ENCODE results near the gene CCDC88B.
"Not testable (repeated sequence)": the region's sequence is repeated elsewhere in the genome, so short reads cannot be mapped to it uniquely, and the experiment has no call there.

- not testable (repeated sequence) for TF ChIP-seq ELK1 (CRISPR knock-in tag; IDR thresholded peaks at IDR 0.05); NFE2L1 (tag; IDR thresholded peaks at IDR 0.05; ENCODE audit: borderline replicate concordance, low read depth); POLR2A (conservative IDR thresholded peaks at IDR 0.05); ZNF408 (CRISPR knock-in tag; IDR thresholded peaks at IDR 0.05; ENCODE audit: low read depth); CTBP1 (IDR thresholded peaks at IDR 0.05; ENCODE audit: borderline replicate concordance); COPS2 (conservative IDR thresholded peaks at IDR 0.05); ZNF316 (IDR thresholded peaks at IDR 0.05); KLF6 (CRISPR knock-in tag; IDR thresholded peaks at IDR 0.05; ENCODE audit: borderline replicate concordance); ARID3A (IDR thresholded peaks at IDR 0.05; ENCODE audit: borderline replicate concordance, low read depth, low read length)
- TF ChIP-seq, protein P1, sequence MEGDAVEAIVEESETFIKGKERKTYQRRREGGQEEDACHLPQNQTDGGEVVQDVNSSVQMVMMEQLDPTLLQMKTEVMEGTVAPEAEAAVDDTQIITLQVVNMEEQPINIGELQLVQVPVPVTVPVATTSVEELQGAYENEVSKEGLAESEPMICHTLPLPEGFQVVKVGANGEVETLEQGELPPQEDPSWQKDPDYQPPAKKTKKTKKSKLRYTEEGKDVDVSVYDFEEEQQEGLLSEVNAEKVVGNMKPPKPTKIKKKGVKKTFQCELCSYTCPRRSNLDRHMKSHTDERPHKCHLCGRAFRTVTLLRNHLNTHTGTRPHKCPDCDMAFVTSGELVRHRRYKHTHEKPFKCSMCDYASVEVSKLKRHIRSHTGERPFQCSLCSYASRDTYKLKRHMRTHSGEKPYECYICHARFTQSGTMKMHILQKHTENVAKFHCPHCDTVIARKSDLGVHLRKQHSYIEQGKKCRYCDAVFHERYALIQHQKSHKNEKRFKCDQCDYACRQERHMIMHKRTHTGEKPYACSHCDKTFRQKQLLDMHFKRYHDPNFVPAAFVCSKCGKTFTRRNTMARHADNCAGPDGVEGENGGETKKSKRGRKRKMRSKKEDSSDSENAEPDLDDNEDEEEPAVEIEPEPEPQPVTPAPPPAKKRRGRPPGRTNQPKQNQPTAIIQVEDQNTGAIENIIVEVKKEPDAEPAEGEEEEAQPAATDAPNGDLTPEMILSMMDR (IDR thresholded peaks at IDR 0.05 in 2 of 3, conservative IDR thresholded peaks at IDR 0.05 in 1 of 3; ENCODE audit: insufficient read depth in 2 of 3, low read depth in 1 of 3, low read length in 3 of 3), result not testable (repeated sequence)
These were observed 16.0 kb upstream of the CCDC88B start for GRCh38 chr11:64323984-64324383.
